Cardiac muscle cell (in vitro differentiated cells and primary cell): ENCODE results near the gene ARHGAP25. TPM values are rescaled to one million over a fixed set of nuclear protein-coding genes. Genes with fewer than 3 reads are reported as not detected.

Experiments
- DNase-seq, 2 donors: peaks; one replicate each; pipeline versions ENCODE4 v3.0.0 to v3.0.0-alpha.2; 2010 to 2017; ENCODE audit warnings: low read depth in 1 of 2, low spot score in 1 of 2
- H3K27ac ChIP-seq: fragments of 200-600 bp; sonication (generic); 2 replicates; pipeline ENCODE4 v1.5.1; 2016
- H3K27me3 ChIP-seq: fragments of 200-600 bp; sonication (generic); 2 replicates; pipeline ENCODE4 v1.6.0; 2016; ENCODE audit warnings: control low read depth
- H3K36me3 ChIP-seq: fragments of 200-600 bp; sonication (generic); 2 replicates; pipeline ENCODE4 v1.5.1; 2016; ENCODE audit warnings: control low read depth
- H3K4me1 ChIP-seq: fragments of 200-600 bp; sonication (generic); 2 replicates; pipeline ENCODE4 v1.8.1; 2017; ENCODE audit warnings: low read depth, mild to moderate bottlenecking, mixed run types
- H3K4me3 ChIP-seq: fragments of 200-600 bp; sonication (generic); 2 replicates; pipeline ENCODE4 v1.5.1; 2016; ENCODE audit warnings: mild to moderate bottlenecking
- H3K9me3 ChIP-seq: fragments of 200-600 bp; sonication (generic); 2 replicates; pipeline ENCODE4 v1.5.1; 2017; ENCODE audit warnings: low read depth, mild to moderate bottlenecking, control low read depth
- CTCF ChIP-seq: IDR thresholded peaks from 2 replicates; pipeline ENCODE4 v1.5.1; 2012; ENCODE audit warnings: low read depth, mild to moderate bottlenecking, low read length
- polyA plus RNA-seq: library from polyadenylated mRNA; unstranded; fragments of >200 nt; fragmentation: Nextera tagmentation; extraction: Ambion mirVana; gene quantifications from 2 replicates; pipeline ENCODE4 v1.2.1, GENCODE V29; 2016
- total RNA-seq: library from RNA; depleted of rRNA; stranded (reverse); fragments of >200 nt; gene quantifications from 2 replicates; pipeline ENCODE4 v1.2.3, GENCODE V29; 2016

The ARHGAP25 gene
- total and polyA plus RNA-seq, 2 experiments from 2014 or later, result 3.9 to 7.7 TPM

- no peaks in the 10 kb centered on the region for H3K36me3 ChIP-seq
- H3K4me3 ChIP-seq, result no peak overlapping the region
- peak in 1 of 2 donors; percentile 17 for DNase-seq
- H3K9me3 ChIP-seq, result no peaks in the 10 kb centered on the region
- no peaks in the 10 kb centered on the region for H3K27me3 ChIP-seq
- H3K4me1 ChIP-seq, result peaks cover 7% of the 10 kb centered on the region
- no peak overlapping the region for H3K27ac ChIP-seq
- no peak for TF ChIP-seq CTCF
These were observed 36.7 kb downstream of the ARHGAP25 start for GRCh38 chr2:68771211-68771751.

GRCh38 chr2:68772109-68772508, 37.5 kb downstream of the ARHGAP25 start:
- Histone ChIP-seq H3K27ac (no peak overlapping the region), H3K27me3 (no peaks in the 10 kb centered on the region), H3K4me3 (no peak overlapping the region), H3K9me3 (no peaks in the 10 kb centered on the region), H3K4me1 (no peaks in the 10 kb centered on the region), H3K36me3 (no peaks in the 10 kb centered on the region)
- no peak for DNase-seq
- no peak for TF ChIP-seq CTCF

- Histone ChIP-seq H3K9me3 (no peaks in the 10 kb centered on the region), H3K4me3 (no peak overlapping the region), H3K27me3 (no peaks in the 10 kb centered on the region), H3K27ac (no peak overlapping the region), H3K4me1 (no peaks in the 10 kb centered on the region), H3K36me3 (no peaks in the 10 kb centered on the region)
- TF ChIP-seq CTCF, result no peak
- peak in 1 of 2 donors; percentile 81 for DNase-seq
These were observed 40.1 kb downstream of the ARHGAP25 start for GRCh38 chr2:68774569-68775271.

- Histone ChIP-seq H3K4me1 (no peaks in the 10 kb centered on the region), H3K9me3 (no peaks in the 10 kb centered on the region), H3K36me3 (no peaks in the 10 kb centered on the region), H3K27ac (no peak overlapping the region), H3K27me3 (no peaks in the 10 kb centered on the region), H3K4me3 (no peak overlapping the region)
- DNase-seq, result no peak
- no peak for TF ChIP-seq CTCF
These were observed 40.7 kb downstream of the ARHGAP25 start for GRCh38 chr2:68775272-68775842.

- H3K27me3 ChIP-seq, result no peaks in the 10 kb centered on the region
- TF ChIP-seq CTCF, result peak; percentile 26
- no peak for DNase-seq
- H3K9me3 ChIP-seq, result no peaks in the 10 kb centered on the region
- no peak overlapping the region for H3K4me3 ChIP-seq
- H3K4me1 ChIP-seq, result no peaks in the 10 kb centered on the region
- no peaks in the 10 kb centered on the region for H3K36me3 ChIP-seq
- H3K27ac ChIP-seq, result no peak overlapping the region
These were observed 41.5 kb downstream of the ARHGAP25 start for GRCh38 chr2:68776124-68776523.
